ENCODE data around the gene GPRIN3. TPM values are rescaled to one million over a fixed set of nuclear protein-coding genes. Genes with fewer than 3 reads are reported as not detected.

GPRIN3 gene
- total RNA-seq, 3 donors from 2014 or later, result 3.3 to 13.2 (median 4.0) TPM

DNA sequence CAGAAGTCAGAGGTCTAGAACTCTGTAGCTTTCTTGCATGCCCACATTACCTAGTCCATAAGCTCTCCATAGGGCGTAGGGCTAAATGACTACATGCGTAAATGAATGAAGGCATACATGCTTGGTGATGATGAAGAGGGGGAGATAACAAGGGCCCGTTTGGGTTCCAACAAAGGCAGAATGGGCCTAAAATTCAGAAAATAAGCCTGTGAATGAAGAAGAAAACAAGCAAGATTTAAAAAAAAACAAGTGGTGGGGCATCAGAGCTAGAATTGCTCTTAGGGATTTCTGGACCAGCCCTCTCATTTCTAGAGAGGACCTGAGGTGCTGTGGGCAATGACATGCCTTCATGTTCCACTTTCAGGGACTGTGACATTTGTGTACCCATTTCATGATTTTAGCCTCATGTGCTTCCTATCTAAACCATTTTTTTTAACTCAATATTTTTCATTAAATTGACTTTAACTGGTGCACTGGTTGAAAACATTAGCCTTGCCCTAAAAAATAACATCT is 12.1 kb downstream of the GPRIN3 start:
- Histone ChIP-seq H3K27me3 (no peaks in the 10 kb centered on the region), H3K27ac (no peak overlapping the region), H3K4me3 (no peak overlapping the region), H3K9me3 (no peaks in the 10 kb centered on the region), H3K4me1 (no peaks in the 10 kb centered on the region), H3K36me3 (no peaks in the 10 kb centered on the region)
- DNase-seq (ENCODE audit: low spot score in 2 of 2), result no peak
- intact Hi-C loops (cut with DNase I; ENCODE audit: low total_unique reads), result no loop called here
- TF ChIP-seq POLR2A (IDR thresholded peaks at IDR 0.05) (no peak), POLR2AphosphoS5 (IDR thresholded peaks at IDR 0.05) (no peak)
- TF ChIP-seq, protein P1, sequence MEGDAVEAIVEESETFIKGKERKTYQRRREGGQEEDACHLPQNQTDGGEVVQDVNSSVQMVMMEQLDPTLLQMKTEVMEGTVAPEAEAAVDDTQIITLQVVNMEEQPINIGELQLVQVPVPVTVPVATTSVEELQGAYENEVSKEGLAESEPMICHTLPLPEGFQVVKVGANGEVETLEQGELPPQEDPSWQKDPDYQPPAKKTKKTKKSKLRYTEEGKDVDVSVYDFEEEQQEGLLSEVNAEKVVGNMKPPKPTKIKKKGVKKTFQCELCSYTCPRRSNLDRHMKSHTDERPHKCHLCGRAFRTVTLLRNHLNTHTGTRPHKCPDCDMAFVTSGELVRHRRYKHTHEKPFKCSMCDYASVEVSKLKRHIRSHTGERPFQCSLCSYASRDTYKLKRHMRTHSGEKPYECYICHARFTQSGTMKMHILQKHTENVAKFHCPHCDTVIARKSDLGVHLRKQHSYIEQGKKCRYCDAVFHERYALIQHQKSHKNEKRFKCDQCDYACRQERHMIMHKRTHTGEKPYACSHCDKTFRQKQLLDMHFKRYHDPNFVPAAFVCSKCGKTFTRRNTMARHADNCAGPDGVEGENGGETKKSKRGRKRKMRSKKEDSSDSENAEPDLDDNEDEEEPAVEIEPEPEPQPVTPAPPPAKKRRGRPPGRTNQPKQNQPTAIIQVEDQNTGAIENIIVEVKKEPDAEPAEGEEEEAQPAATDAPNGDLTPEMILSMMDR (IDR thresholded peaks at IDR 0.05), result no peak

DNA sequence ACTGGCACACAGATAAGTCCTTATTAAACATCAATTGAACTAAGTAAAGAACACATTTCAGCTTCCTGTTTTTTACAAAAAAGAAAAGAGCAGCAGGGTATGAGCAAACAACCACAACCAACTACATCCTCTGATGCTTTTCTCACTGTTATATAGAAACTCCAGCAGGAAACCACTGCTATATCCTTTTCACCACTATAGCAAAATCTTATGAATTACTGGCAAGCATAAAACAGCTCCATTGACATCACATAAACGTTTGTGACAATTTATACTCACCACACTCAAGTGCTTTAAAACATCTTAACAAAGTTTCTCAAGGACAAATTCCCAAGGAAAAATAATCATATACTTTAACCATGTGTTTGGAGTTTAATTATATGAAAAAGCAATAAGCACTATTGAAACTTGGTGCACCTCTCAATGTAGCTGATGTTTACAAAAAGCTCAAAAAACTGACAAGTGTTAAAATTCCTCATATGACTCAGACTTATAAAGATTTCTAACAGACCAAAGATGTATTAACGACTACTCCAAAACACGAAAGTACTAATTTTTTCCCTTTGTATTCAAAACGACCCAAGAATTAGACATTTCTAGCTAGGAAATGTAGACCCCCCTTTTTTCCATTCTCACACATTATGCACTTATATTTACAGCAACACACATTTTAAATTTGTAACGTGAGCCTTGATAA is 12.9 kb downstream of the GPRIN3 start:
- intact Hi-C loops (cut with DNase I; ENCODE audit: low total_unique reads), result no loop called here
- no peaks in the 10 kb centered on the region for H3K4me1 ChIP-seq
- no peak overlapping the region for H3K4me3 ChIP-seq
- no peak for DNase-seq (ENCODE audit: low spot score in 2 of 2)
- H3K27ac ChIP-seq, result no peak overlapping the region
- H3K27me3 ChIP-seq, result no peaks in the 10 kb centered on the region
- TF ChIP-seq POLR2A (IDR thresholded peaks at IDR 0.05) (no peak), POLR2AphosphoS5 (IDR thresholded peaks at IDR 0.05) (no peak)
- TF ChIP-seq, protein P1 (IDR thresholded peaks at IDR 0.05), result no peak
- no peaks in the 10 kb centered on the region for H3K36me3 ChIP-seq
- H3K9me3 ChIP-seq, result no peaks in the 10 kb centered on the region

DNA sequence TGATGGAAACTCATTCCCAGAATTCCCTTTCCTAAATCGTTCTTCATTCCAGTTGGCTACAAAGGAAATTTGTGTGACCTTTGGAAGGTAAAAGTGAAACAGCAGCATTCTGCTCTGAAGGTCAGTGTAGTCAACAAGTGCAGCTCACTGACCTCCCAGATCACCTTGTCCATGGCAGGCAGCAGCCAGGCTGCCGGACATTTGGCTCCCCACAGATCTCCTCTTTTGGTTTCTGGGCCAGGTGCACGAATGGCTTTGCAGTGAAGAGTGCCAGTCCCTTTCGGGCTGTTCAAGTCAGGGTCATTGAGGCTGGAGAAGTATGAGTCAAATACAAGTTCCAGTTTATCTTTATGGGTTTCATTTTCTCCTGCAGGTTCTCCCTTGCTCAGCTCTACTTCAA is 14.3 kb downstream of the GPRIN3 start:
- no peaks in the 10 kb centered on the region for H3K36me3 ChIP-seq
- no peak overlapping the region for H3K4me3 ChIP-seq
- H3K27me3 ChIP-seq, result no peaks in the 10 kb centered on the region
- no peak for TF ChIP-seq POLR2A (IDR thresholded peaks at IDR 0.05)
- no peak for TF ChIP-seq POLR2AphosphoS5 (IDR thresholded peaks at IDR 0.05)
- TF ChIP-seq, protein P1 (IDR thresholded peaks at IDR 0.05), result no peak
- no peak for DNase-seq (ENCODE audit: low spot score in 2 of 2)
- no peaks in the 10 kb centered on the region for H3K4me1 ChIP-seq
- H3K9me3 ChIP-seq, result no peaks in the 10 kb centered on the region
- H3K27ac ChIP-seq, result no peak overlapping the region
- intact Hi-C loops (cut with DNase I; ENCODE audit: low total_unique reads), result no loop called here

DNA sequence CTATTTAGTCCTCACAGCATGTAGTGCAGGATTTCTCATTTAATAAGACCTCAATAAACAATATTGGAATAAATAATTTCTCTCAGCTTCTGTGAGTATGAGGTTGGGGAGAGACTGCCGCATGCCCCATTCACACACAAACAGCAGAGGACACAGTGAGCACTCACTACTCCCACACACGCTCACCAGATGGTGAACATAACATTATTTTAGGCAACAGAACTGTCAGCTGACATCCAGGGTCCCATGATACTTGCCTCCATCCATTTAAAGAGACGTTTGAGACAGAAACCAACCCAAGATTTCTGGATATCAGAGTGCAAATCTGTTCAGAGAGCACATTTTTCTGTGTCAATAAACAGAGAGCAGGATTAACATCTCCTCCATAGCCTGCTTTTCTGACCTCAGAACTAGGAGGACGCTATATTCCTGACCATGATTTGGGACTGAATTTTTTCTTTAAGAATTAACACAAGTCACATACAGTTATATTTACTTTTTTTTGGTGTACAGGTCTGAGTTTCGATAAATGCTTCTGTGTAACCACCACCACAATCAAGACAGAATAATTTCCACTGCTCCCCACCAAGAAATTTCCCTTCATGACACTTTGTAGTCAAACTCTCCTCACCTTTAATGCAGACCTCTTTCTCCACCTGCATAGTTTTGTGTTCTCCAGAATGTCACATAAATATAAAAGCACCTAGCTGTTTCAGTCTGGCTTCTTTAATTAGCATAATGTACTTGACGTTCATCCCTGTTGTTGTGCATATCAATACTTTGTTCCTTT is 16.7 kb downstream of the GPRIN3 start:
- TF ChIP-seq POLR2A (IDR thresholded peaks at IDR 0.05) (no peak), POLR2AphosphoS5 (IDR thresholded peaks at IDR 0.05) (no peak)
- TF ChIP-seq, protein P1 (IDR thresholded peaks at IDR 0.05), result no peak
- no peak for DNase-seq (ENCODE audit: low spot score in 2 of 2)
- Histone ChIP-seq H3K27me3 (no peaks in the 10 kb centered on the region), H3K27ac (no peak overlapping the region), H3K4me1 (no peaks in the 10 kb centered on the region), H3K36me3 (no peaks in the 10 kb centered on the region), H3K9me3 (no peaks in the 10 kb centered on the region), H3K4me3 (no peak overlapping the region)
- intact Hi-C loops (cut with DNase I; ENCODE audit: low total_unique reads), result no loop called here

DNA sequence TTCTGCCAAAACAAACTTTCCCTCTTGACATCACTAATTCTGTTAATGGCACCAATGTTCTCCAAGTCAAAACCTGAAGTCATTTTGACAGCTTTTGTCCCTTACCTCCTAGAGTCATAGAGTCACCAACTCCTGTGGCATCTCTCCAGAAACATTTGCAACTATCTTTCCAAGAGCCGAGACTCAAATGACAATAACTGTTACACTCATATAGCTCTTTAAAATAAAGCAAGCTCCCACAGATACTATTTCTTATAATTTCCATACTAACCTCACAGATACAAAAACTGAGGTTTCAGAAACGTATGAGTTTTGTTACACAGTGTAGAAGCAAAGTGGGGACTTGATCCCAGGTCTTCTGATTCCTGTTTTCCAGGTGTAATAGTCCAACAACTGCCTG is 18.3 kb downstream of the GPRIN3 start:
- Histone ChIP-seq H3K4me1 (no peaks in the 10 kb centered on the region), H3K4me3 (no peak overlapping the region), H3K36me3 (no peaks in the 10 kb centered on the region), H3K27ac (no peak overlapping the region), H3K27me3 (no peaks in the 10 kb centered on the region), H3K9me3 (no peaks in the 10 kb centered on the region)
- DNase-seq (ENCODE audit: low spot score in 2 of 2), result no peak
- intact Hi-C loops (cut with DNase I; ENCODE audit: low total_unique reads), result no loop called here
- TF ChIP-seq POLR2A (IDR thresholded peaks at IDR 0.05), result no peak
- TF ChIP-seq, protein P1 (IDR thresholded peaks at IDR 0.05), result no peak
- TF ChIP-seq POLR2AphosphoS5 (IDR thresholded peaks at IDR 0.05), result no peak
